ENCODE measurements around the gene NKD2.

- TF ChIP-seq EZH2 (optimal IDR thresholded peaks at IDR 0.05; ENCODE audit: low read depth, low read length) (no peak), EZH2phosphoT487 (IDR thresholded peaks at IDR 0.05; ENCODE audit: low read length) (no peak)
Observed at GRCh38 chr5:1068204-1068894, 59.7 kb downstream of the NKD2 start.

Data from MM.1S (cell line).